ENCODE measurements around the gene CSTF2T. TPM values are rescaled to one million over a fixed set of nuclear protein-coding genes. Genes with fewer than 3 reads are reported as not detected.

Gene CSTF2T, protein sequence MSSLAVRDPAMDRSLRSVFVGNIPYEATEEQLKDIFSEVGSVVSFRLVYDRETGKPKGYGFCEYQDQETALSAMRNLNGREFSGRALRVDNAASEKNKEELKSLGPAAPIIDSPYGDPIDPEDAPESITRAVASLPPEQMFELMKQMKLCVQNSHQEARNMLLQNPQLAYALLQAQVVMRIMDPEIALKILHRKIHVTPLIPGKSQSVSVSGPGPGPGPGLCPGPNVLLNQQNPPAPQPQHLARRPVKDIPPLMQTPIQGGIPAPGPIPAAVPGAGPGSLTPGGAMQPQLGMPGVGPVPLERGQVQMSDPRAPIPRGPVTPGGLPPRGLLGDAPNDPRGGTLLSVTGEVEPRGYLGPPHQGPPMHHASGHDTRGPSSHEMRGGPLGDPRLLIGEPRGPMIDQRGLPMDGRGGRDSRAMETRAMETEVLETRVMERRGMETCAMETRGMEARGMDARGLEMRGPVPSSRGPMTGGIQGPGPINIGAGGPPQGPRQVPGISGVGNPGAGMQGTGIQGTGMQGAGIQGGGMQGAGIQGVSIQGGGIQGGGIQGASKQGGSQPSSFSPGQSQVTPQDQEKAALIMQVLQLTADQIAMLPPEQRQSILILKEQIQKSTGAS
- 10 to 100 TPM; 27.4 to 39.6 (median 32.4) TPM for polyA plus RNA-seq (ENCODE audit: insufficient read length in 10 of 10)
- long read RNA-seq, donor 1, full-length matches to known transcripts = 34 of 34 reads
- long read RNA-seq, donor 1, partial matches to known transcripts = 0 of 34 reads
- long read RNA-seq, donor 1, other reads (novel, unspliced or antisense) = 0 of 34 reads
- long read RNA-seq, donor 2, full-length matches to known transcripts = 30 of 30 reads
- long read RNA-seq, donor 2, partial matches to known transcripts = 0 of 30 reads
- long read RNA-seq, donor 2, other reads (novel, unspliced or antisense) = 0 of 30 reads
- long read RNA-seq, donor 3, full-length matches to known transcripts = 2 of 2 reads
- long read RNA-seq, donor 3, partial matches to known transcripts = 0 of 2 reads
- long read RNA-seq, donor 3, other reads (novel, unspliced or antisense) = 0 of 2 reads
- long read RNA-seq, donor 4, full-length matches to known transcripts = 22 of 22 reads
- long read RNA-seq, donor 4, partial matches to known transcripts = 0 of 22 reads
- long read RNA-seq, donor 4, other reads (novel, unspliced or antisense) = 0 of 22 reads
- long read RNA-seq, donor 5, full-length matches to known transcripts = 43 of 43 reads
- long read RNA-seq, donor 5, partial matches to known transcripts = 0 of 43 reads
- long read RNA-seq, donor 5, other reads (novel, unspliced or antisense) = 0 of 43 reads
- long read RNA-seq, donor 6, full-length matches to known transcripts = 44 of 44 reads
- long read RNA-seq, donor 6, partial matches to known transcripts = 0 of 44 reads
- long read RNA-seq, donor 6, other reads (novel, unspliced or antisense) = 0 of 44 reads
- long read RNA-seq, donor 7, full-length matches to known transcripts = 19 of 19 reads
- long read RNA-seq, donor 7, partial matches to known transcripts = 0 of 19 reads
- long read RNA-seq, donor 7, other reads (novel, unspliced or antisense) = 0 of 19 reads
- long read RNA-seq, donor 8, full-length matches to known transcripts = 35 of 35 reads
- long read RNA-seq, donor 8, partial matches to known transcripts = 0 of 35 reads
- long read RNA-seq, donor 8, other reads (novel, unspliced or antisense) = 0 of 35 reads
- long read RNA-seq, donor 9, full-length matches to known transcripts = 4 of 4 reads
- long read RNA-seq, donor 9, partial matches to known transcripts = 0 of 4 reads
- long read RNA-seq, donor 9, other reads (novel, unspliced or antisense) = 0 of 4 reads

DNA sequence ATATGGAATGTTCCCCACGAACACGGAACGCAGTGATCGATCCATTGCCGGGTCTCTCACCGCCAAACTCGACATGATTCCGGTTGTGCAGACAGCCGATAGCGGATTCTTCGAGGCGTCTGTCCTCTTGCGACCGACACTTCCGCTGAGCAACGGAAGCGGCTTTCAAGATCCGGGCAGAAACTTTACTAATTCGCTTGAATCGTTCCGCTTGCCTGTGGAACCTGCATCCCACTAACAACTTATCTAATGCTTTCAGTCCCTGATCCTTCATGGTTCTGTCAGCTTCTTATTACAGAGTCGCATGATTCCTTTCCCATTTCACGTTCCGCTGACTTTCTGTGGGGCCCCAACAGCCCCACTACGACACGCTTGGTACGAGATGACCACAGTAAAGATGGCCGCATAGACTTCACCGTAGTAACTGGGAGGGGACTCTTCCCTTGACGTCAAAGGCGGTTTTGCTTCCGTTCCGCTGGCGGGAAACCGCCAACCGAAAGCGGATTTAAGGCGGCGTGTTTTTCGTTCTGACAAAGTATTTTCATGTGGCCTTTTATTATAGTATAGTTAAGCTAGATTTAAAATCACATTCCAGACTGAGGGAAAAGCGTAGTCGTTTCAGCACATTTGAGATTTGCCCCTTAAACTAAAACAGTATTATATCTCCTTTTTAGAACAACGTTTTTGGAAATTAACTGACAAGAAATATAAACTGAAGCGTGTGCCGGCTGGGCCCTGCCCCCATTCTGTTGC is at the start of gene CSTF2T:
Gene CSTF2T, minus strand, starts transcription at position 121 of the 753 bp plus-strand sequence. Its CDS starts 46 bp downstream, at position 75.
- peak; percentile 97 to 98 (median 97) for DNase-seq

DNA sequence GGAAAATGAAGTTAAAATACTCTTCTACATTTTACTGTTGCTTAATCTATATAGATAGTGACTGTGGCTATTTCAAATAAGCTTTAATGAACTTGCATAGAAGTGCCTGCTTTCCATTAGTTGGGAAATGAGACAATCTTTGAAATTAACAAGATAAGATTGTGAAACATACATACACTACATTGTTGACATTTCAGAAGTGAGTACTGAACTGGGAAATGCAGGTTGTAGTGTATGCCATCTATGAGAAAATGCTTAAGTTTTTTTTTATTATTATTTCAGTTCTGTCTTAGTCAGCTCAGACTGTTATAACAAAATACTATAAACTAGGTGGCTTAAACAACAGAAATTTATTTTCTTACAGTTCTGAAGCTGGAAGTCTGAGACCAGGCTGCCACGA is 49.6 kb upstream of the CSTF2T start:
- DNase-seq = no peak

DNA sequence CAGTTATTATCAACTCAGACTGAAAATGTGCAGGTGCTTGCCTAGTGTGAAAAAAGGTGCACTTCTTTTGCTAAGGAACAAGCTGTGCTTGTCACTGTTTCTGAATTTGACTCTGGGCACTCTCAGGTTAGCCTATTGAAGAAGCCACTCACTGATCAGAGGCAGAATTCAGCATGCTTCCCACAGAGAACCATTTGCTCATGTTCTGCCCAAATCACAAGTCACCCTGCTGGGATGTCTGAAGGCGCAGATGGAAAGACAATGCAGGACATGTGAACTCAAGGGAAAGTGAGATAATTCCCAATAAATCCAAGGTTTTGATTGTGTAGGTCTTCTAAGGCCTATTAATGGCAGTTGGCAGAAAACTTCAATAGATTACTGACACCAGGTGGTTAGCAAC is 47.8 kb upstream of the CSTF2T start:
- DNase-seq = no peak

DNA sequence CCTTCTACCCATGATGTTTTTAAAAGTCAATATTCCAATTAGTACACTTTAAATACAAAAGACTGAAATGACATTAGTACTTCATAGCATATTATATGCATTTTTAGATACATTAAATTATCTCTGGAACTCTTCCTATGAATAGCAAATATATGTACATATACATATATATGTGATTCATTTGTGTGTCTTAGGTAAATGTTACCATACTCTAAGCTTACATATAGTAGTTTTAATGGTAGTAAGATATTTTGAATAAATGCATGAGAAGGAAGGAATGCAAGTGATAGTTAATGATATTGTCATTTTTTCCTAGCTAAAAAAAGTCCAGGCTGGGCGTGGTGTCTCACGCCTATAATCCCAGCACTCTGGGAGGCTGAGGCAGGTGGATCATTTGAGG is 46.0 kb upstream of the CSTF2T start:
- DNase-seq = no peak

DNA sequence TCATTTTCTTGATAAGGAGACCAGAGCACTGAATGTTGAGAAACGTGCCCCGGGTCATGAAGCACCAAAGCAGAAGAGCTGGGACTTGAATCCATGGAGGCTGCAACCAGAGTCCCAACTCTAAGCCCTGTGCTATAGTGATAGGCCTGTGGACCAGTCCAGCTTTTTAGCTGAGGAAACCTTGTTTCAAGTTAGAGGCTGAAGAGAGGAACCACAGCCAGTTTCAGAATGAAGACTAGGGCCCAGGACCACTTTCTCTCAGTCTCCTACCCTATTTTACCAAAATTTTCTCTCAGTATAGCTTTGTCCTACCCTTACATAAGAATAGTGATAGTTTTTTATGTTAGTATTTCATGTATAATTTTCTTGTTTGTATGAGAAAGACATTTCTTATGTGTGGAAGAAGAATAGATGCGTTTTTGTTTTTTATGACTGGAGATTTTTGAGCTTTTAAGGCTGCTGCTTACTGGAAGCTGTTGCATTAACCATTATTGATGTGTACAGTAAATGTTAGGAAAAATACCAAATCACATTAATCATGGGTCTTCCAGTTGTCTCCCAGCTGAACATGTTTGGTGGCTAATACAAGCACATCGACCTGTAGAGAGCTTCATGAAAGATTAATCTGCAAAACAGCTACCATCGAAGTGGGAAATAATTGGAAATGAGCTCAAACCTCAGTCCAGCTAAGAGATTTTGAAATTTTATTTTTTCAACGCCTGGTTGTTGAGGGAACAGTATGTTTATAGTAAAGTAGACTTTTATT is 45.0 kb upstream of the CSTF2T start:
- DNase-seq = no peak

DNA sequence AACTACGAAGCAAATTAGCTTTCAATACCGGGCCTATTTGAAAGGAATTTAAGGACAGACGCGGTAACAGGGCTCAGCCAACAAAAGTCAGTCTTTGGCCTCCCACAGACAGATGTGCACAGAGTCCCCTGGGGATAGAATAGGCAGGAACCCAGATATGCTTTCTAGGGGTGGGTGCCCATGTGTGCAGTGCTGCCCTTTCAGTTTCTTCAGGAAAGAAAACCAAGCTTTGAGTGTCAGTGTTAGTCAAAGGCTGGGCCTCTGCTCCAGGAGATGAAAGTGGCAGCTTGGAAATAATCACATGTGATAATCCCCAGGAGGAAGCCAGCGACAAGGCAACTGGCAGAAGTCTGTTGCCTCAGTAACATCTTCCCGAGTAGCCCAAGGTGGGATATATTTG is 43.8 kb upstream of the CSTF2T start:
- peak in 1 of 3 donors; percentile 26 for DNase-seq

DNA sequence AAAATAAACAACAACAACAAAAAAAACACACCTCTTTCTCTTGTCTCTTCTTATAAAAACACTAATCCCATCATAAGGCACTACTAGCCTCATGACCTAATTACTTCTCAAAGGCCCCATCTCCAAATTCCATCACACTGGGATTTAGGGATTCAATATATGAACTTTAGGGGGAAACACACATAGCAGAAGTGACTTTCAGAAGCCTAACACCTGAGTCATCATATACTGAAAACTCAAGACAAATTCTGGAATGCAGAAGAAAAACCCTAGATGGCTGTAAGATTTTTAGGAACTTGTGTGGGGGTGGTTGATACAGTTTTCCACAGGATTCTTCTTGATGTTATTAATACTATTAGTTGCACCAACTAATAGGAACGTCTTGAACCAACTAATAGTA is 33.7 kb upstream of the CSTF2T start:
- DNase-seq = peak in 1 of 3 donors; percentile 47

DNA sequence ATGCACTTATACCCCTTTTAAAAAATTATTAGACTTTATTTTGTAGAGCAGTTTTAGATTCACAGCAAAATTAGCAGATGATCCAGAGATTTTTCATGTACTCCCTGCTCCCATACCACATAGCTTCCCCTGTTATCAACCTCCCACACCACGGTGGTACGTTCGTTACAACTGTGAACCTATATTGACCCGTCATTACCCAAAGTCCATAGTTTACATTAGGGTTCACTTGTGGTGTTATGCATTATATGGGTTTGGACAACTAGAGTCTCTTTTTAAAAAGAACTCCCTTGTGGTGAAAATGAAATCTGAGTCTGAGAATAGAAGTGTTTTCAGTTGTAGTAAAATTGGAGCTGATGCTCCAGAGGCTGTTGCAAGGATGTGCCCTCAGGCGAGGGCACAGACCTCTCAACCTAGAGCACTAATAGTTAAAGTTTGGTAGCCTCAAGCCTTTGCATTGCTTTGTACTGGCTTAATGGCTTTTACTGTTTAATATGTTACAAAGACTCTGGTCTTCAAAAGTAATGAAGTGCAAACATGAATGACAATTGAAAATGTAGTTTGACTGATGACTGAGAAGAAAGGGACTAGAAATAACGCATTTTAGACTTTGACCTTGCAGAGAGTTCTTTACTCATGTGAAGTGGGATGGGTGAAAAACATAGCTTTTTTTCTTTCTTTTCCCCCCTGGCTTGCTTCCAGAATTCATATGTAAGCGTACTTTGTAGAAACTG is 30.6 kb upstream of the CSTF2T start:
- DNase-seq = peak in 1 of 3 donors; percentile 12

DNA sequence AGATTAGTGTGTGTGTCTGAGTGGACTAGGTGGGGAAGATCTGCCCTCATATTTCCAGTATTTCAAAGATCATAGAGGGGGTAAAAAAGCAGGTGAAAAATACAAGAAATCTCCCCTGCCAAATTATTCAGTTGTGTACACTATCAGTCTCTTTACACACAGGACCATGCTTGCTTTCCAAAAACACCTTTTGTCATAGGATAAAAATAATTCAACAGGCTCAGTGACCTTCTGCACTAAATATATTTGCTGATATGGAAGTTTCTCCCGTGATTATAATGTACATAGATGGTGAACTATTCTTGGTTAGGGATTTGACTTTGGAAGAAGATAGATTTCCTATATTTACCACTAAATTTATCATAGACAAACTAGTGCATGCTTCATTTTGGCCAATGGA is 24.6 kb upstream of the CSTF2T start:
- DNase-seq = no peak

DNA sequence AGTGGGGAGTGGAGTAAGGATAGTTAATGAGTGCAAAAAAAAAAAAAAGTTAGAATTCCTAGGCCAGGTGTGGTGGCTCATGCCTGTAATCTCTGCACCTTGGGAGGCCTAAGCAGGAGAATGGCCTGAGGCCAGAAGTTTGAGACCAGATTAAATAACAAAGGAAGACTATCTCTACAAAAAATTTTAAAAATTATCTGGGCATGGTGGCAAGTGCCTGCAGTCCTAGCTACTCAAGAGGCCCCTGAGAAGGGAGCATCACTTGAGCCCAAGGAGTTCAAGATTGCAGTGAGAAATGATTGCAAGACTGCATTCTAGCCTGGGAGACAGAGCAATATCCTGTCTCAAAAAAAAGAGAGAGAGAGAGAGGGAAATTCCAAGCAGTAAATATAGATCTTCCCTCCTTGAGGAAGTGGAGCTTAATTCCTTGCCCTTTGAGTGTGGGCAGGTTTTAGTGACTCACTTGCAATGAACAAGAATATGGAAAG is 19.5 kb upstream of the CSTF2T start:
- DNase-seq = no peak

DNA sequence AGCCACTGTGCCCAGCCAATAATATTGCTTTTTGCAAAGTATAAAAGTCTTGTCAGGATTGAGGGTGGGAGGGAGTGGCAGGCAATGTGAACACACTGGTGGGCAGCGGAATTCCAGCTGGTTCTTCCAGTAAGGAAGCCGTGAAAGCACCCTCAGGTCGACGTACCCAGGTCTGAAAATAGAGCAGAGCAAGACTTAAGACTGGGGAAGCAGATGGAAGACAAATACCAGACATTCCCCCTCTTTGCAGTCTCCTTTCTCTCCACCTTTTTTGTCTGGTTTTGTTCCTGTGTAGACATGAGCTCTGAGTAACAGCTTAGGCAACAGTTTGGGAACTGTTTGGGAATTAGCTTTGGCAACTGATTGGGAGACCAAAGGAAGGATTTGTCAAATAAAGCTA is 17.6 kb upstream of the CSTF2T start:
- no peak for DNase-seq

DNA sequence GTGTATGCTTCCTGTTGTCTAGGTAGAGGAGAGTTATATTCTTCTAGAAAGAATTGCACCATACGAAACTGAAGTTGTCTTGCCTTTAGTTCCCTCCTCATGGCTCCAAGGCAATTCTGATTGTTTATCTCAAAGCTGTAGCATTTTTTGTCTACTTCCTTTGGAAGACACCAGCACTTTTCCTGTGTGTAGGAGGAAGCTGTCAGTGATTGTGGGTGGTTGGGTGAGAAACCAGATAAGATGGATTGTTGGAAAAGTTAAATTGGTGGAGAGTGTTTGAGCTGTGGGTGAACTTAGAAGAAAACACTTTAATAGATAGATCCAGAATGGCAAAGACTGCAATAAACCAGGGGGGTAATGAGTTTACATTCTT is 12.1 kb upstream of the CSTF2T start:
- DNase-seq = no peak

DNA sequence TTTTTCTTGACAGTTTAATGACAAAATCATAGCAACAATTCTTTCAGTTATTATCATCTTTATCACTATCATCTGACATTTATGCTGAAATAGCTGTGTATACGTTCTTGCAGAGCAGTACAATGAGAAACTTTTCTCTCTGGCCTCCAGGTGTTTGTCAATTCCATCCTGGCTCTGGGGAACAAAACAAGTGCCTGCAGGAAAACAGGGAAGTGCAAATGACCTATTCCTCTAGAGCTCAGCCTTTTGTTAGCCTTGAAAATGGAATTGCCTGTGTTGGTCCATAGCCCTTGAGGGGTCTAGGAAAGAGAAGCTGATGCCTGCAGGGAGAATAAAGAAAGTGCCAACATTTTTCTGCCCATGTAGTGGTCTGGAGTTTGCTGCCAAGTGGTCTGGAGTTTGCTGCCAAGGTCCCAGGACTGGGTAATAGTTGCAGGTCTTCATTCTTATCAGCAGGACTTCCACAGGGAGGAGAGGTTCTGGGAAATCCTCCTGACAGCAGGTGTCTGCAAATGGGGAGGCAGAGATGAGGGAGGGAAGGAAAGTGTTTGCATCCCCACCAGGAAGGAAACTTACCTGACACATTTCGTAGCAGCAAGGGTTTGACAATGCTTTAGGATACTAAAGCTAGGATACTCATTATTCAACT is 10.1 kb upstream of the CSTF2T start:
- DNase-seq = no peak

DNA sequence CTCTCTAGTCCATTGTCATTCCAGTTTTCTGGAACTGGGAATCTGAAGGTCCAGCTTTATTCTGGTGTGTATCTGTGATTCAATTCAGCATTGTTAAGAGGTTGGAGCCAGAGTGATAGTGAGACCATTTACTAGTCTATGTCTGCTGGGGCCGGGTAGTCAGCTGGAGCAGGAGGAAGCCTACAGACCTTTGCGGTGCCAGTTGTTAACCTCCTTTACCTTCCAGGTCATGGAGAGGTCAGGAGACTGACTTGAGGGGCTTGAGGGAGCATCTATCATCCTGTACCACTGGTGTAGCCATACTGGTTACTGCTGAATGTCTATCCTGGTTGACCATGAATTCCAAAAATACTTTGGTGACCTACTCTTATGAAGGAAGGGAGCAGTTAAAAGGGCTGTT is 9.2 kb upstream of the CSTF2T start:
- no peak for DNase-seq

DNA sequence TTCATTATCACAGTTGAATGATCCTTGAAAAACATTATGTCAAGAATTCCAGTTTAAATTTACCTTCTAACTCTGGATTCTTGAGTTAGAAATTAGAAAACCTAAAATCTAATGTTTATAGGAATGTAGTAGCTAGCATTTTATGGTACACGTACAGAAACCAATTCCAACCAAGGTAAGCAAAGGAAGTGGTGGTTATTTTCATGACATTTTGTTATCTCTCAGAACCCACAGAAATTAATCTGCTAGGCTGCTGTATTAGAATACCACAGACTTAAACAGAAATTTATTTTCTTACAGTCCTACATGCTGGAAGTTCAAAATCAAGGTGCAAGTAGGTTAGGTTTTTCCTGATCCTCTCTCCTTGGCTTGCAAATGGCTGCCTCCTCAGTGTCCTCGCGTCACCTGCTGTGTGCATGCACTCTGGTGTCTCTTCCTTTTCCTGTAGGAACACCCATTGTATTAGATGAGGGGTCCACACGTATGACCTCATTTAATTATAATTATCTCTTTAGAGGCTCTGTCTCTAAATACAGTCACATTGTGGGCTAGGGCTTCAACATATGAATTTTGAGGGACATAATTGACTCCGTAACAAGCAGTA is 8.5 kb upstream of the CSTF2T start:
- DNase-seq = no peak

DNA sequence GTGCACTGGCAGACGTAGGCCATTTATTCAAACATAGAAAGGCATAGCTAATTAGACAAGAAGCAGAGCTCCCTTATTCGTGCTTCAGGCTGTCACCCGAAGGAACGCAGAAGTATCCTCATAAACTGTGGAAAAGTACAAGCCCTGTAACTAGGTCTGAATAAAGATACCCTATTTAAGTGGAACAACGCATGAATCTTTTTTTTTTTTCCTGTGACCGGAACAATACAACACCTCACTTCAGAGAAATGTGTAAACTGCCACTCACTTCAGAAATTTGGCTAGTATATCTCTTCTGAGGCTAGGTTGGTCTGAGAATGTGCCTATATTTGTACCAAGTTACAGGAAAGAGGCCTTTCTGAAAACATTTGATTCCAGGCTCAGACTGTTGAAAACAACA is 8.0 kb upstream of the CSTF2T start:
- no peak for DNase-seq

DNA sequence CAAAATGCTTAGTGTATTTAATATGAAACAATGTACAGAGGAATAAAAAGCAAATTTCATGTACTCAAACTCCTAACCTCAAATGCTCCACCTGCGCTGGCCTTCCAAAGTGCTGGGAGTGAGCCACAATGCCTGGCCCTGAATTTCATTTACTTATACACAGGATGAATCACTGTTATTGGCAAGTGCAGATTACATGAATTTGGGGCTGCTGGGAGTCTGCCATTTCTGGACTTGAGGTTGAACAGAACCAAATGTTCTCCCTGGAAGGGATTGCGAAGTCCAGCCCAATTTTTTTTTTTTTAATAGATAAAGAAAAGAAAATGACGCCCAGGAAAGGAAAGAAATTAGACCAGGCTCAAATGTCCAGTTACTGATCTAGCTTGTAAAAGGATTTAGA is 6.8 kb upstream of the CSTF2T start:
- DNase-seq = peak; percentile 56 to 82 (median 79)
